Heart left ventricle (tissue), 13 donors: ENCODE results near the gene ZDHHC20.

ENCODE experiments used
- CTCF ChIP-seq, 12 donors: fragments of 200-600 bp; sonication (generic) in 4 of 12; IDR thresholded peaks; one replicate each; pipeline versions ENCODE4 v1.5.0 to v1.8.0; 2018 to 2022; ENCODE audit warnings: antibody characterized with exemption in 12 of 12, mild to moderate bottlenecking in 5 of 12
- POLR2A ChIP-seq, 2 donors: fragments of 450-650 bp; IDR thresholded peaks; one replicate each; pipeline ENCODE4 v1.6.1; 2017; ENCODE audit warnings: antibody characterized with exemption in 2 of 2, mild to moderate bottlenecking in 2 of 2, moderate library complexity in 2 of 2
- donor health status: ischemic (EF 13 %, LVEDD 7.1; RV severe dilation, severe dysfunction).
- donor health status: DM: no; HTN: yes; CAD: no.
- donor health status: DM: no; HTN: no; CAD: no.
- donor health status: ischemic (EF 25% LVEDD 6.9; RV normal size, moderate dysfunction).
- donor health status: ischemic (EF 25% LVEDD 5.7; RV mildly dilated, moderate dysfunction).
- donor health status: ischemic (EF 35%, LVEDD 5.7; RV mildly dilated, moderate dysfunction).
- donor health status: nonischemic (EF 11% LVEDD 7.7; RV severe dilation, severe dysfunction).
- donor health status: DM: yes; HTN: yes; CAD: no.
- donor health status: PGD.
- donor health status: ischemic (EF 29% LVEDD 5.4; RV normal size, mild dysfunction).
- donor health status: nonischemic (EF 23%, LVEDD 6.1; RV moderate dilation, normal function).

GRCh38 chr13:21443171-21443570 lies 15.9 kb downstream of the ZDHHC20 start:
- no peak for TF ChIP-seq POLR2A (IDR thresholded peaks at IDR 0.05)
- no peak for TF ChIP-seq CTCF (IDR thresholded peaks at IDR 0.05)
